Activated CD4-positive, alpha-beta T cell treated with anti-CD3 and anti-CD28 coated beads, Interleukin-2, amount 10 ng/mL, durations not matched to agents 7 days and 5 days (primary cell): Measurements from ENCODE around the gene TSACC. TPM values are rescaled to one million over a fixed set of nuclear protein-coding genes. Genes with fewer than 3 reads are reported as not detected.

ENCODE experiments used
- CTCF ChIA-PET: fragments of 350-600 bp; sonication (Branson Sonifier 250); formaldehyde crosslinking; loops from one replicate; lab custom pipeline; 2021; ENCODE audit warnings: antibody characterized with exemption; lab: Charles Lee
- POLR2A ChIA-PET: fragments of 350-600 bp; sonication (Branson Sonifier 250); formaldehyde crosslinking; loops from one replicate; lab custom pipeline; 2021; ENCODE audit warnings: antibody characterized with exemption; lab: Charles Lee
- DNase-seq: peaks from one replicate; pipeline ENCODE4 v3.0.0-alpha.2; 2020
- H3K27ac Mint-ChIP-seq: one replicate; pipeline ENCODE4 v1.8.0; 2021; ENCODE audit warnings: mild to moderate bottlenecking, moderate library complexity, mixed read lengths
- H3K27me3 Mint-ChIP-seq: one replicate; pipeline ENCODE4 v1.8.0; 2021; ENCODE audit warnings: mixed read lengths
- H3K36me3 Mint-ChIP-seq: one replicate; pipeline ENCODE4 v1.8.0; 2021; ENCODE audit warnings: low read depth, mixed read lengths
- H3K4me1 Mint-ChIP-seq: one replicate; pipeline ENCODE4 v1.8.0; 2021; ENCODE audit warnings: mixed read lengths
- H3K4me3 Mint-ChIP-seq: one replicate; pipeline ENCODE4 v1.8.0; 2021; ENCODE audit warnings: mild to moderate bottlenecking, moderate library complexity, mixed read lengths
- H3K9me3 Mint-ChIP-seq: one replicate; pipeline ENCODE4 v1.8.0; 2021; ENCODE audit warnings: mixed read lengths
- total RNA-seq, 2 experiments: library from RNA; stranded (reverse); gene quantifications; one replicate each; pipeline ENCODE4 v1.2.3, GENCODE V29; 2021

TSACC gene
- total RNA-seq, 2 experiments from 2014 or later, result 0.50 to 0.89 TPM

DNA sequence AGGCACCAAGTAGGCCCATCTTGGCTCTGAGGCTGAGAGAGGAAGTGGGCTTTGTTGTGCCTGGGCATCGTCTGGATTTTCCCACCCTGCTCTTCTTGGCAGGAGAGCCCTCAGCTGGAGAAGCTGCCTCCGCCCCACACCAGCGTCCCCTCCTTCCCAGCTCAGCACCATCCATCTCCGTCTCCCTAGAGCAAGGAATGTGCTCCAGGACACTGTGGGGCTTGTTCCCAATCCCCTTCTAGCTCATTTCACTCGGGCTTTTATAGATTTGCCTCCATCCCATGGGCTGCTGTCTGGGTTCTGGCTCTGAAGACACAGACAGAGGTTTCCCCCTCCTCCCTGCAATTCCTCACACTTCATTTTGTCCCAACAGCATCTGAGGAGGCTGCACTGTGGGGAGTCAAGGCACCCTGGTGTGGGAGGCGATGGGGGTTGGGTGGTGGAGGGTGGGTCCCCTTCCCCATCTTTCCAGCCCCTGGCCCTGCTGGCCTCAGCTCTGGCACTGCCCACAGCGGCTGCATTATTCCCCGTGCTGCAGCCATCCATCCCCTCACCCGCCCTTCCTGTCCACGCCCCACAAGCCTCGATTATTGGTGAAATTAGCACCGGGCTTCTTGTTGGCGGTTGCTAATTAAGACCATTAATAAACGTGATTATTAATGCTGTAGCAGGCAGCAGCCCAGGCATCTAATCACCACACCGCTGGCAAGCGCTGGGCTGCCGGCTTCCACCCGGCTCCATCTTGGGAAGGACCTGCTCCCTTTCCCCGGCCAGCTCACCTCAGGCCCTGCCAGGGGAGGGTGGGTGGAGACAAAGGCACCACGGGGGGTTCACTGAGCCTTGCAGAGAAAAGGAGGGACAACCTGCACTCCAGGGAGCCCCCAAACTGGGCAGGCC lies 52.4 kb downstream of the TSACC start:
- ChIA-PET POLR2A (no interaction called here), CTCF (interaction anchor here (1.3 kb wide), 1 partner anchor 52 kb away, joined by 4 read pairs; no protein-coding TSS in a partner anchor)
- Mint-ChIP-seq H3K27me3 (peaks cover 35% of the 10 kb centered on the region), H3K9me3 (no peaks in the 10 kb centered on the region), H3K4me3 (no peak overlapping the region), H3K27ac (no peak overlapping the region), H3K36me3 (no peaks in the 10 kb centered on the region), H3K4me1 (peaks cover 3% of the 10 kb centered on the region)
- DNase-seq, result no peak

DNA sequence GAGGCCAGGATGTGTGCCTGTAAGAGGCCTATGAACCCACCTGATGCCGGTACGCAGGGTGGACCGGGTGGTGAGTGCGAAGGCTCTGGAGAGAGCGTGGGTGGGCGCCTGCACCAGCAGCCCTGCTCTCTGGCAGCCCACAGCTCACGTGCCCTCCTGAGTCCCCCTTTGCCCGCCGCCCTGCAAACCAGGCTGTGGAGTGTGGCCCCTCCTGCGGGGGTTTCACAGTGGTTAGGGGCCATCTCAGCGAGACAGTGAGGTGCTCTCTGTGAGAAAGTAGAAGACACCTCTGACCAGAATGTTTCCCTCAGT lies 53.0 kb downstream of the TSACC start:
- no peak for DNase-seq
- no peaks in the 10 kb centered on the region for H3K36me3 Mint-ChIP-seq
- CTCF ChIA-PET, result no interaction called here

DNA sequence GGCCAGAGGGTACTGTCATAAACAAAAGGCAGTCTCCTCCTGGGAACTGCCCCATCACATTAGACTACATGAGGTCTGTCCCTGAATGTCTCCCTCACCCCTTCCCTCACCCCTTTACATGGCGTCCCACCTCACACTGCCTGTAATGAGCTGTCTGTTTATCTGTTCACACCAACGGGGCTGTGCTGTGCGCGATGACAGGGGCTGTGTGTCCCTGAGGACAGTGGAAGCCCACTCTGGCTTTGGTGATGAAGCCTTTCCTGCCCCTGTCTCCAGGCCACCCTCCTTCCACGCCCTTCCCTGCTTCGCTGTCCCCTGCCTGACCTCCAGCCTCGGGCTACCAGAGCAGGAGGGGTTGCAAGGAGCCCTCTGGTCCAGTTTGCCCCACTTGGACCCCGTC lies 53.4 kb downstream of the TSACC start:
- no peaks in the 10 kb centered on the region for H3K9me3 Mint-ChIP-seq
- H3K27ac Mint-ChIP-seq, result no peak overlapping the region
- ChIA-PET POLR2A (no interaction called here), CTCF (no interaction called here)
- DNase-seq, result no peak
- no peaks in the 10 kb centered on the region for H3K36me3 Mint-ChIP-seq
- H3K4me3 Mint-ChIP-seq, result no peak overlapping the region
- no peaks in the 10 kb centered on the region for H3K4me1 Mint-ChIP-seq
- H3K27me3 Mint-ChIP-seq, result peaks cover 32% of the 10 kb centered on the region

More for the DNA sequence above, 53.0 kb downstream of the TSACC start:
- Mint-ChIP-seq H3K4me1 (no peaks in the 10 kb centered on the region), H3K27ac (no peak overlapping the region), H3K27me3 (peaks cover 35% of the 10 kb centered on the region), H3K9me3 (no peaks in the 10 kb centered on the region), H3K4me3 (no peak overlapping the region)
- POLR2A ChIA-PET, result no interaction called here

DNA sequence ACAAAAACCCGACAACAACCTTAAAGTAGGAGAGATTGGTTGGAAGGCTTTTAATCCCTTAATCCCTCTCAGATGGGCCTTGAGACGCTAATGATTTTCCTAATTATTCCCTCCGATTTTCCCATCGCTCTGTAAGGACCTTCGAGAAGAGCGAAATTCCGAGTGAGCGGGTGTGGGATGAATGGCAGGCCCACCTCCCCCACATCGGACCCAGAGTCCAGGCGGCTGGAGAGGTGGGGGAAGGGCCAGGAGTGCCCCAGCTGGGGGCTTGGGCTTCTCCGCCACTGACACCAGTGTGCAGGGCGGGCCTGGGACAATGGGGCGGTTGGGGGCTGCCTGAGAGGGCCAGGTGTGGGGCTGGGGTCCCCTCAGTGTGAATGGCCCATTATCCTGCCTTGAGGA lies 54.1 kb downstream of the TSACC start:
- Mint-ChIP-seq H3K4me3 (no peak overlapping the region), H3K4me1 (no peaks in the 10 kb centered on the region), H3K27ac (no peak overlapping the region), H3K9me3 (no peaks in the 10 kb centered on the region), H3K36me3 (no peaks in the 10 kb centered on the region), H3K27me3 (peaks cover 24% of the 10 kb centered on the region)
- ChIA-PET CTCF (interaction anchor here (1.0 kb wide), 1 partner anchor 54 kb away, joined by 4 read pairs; no protein-coding TSS in a partner anchor), POLR2A (no interaction called here)
- DNase-seq, result no peak

DNA sequence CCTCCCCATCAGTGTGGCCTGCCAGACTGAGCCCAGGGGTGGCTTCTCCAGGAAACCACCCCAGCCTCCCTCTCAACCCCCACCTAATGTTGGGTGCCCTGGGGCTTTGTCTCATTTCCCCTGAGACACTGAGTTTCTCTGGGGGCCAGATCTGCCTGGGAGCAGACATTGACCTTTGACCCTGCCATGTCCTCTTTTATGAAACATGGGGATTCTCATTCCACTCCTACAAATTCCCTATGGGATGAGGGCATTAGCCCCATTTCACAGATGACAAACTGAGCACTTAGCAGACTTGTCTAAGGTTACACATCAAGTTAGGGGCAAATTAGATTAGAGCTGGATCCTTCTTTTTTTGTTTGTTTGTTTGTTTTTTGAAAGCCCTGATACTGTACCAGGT lies 54.8 kb downstream of the TSACC start:
- Mint-ChIP-seq H3K27me3 (peaks cover 18% of the 10 kb centered on the region), H3K9me3 (no peaks in the 10 kb centered on the region), H3K4me3 (no peak overlapping the region), H3K27ac (no peak overlapping the region), H3K36me3 (no peaks in the 10 kb centered on the region), H3K4me1 (no peaks in the 10 kb centered on the region)
- DNase-seq, result no peak
- ChIA-PET POLR2A (no interaction called here), CTCF (interaction anchor here (1.0 to 1.8 kb wide), 2 partner anchors 7 to 53 kb away, joined by 4 to 5 read pairs; no protein-coding TSS in a partner anchor)

DNA sequence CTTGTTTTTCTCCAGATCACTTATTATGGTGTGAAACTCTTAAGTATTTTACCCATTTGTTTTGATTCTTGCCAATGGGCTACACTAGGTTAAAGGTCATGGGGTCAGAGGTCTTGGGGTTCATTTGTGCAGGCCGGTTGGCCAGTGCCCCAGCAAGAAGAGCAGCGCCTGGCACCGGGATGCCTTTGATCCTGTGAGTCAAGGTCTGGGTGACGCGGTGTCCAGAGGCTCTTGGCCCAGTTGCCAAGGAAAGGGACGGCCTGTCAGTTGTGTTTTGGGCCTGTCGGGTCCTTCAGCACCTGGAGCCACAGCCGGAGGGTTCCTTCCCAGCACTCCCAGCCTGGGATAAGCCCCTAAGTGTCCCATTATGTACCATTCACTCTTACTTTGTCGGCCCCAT lies 55.8 kb downstream of the TSACC start:
- no peaks in the 10 kb centered on the region for H3K9me3 Mint-ChIP-seq
- no peak overlapping the region for H3K4me3 Mint-ChIP-seq
- ChIA-PET POLR2A (no interaction called here), CTCF (interaction anchor here (1.8 kb wide), 1 partner anchor 8 kb away, joined by 5 read pairs; no protein-coding TSS in a partner anchor)
- no peaks in the 10 kb centered on the region for H3K36me3 Mint-ChIP-seq
- H3K4me1 Mint-ChIP-seq, result no peaks in the 10 kb centered on the region
- H3K27me3 Mint-ChIP-seq, result peaks cover 13% of the 10 kb centered on the region
- no peak for DNase-seq
- no peak overlapping the region for H3K27ac Mint-ChIP-seq

DNA sequence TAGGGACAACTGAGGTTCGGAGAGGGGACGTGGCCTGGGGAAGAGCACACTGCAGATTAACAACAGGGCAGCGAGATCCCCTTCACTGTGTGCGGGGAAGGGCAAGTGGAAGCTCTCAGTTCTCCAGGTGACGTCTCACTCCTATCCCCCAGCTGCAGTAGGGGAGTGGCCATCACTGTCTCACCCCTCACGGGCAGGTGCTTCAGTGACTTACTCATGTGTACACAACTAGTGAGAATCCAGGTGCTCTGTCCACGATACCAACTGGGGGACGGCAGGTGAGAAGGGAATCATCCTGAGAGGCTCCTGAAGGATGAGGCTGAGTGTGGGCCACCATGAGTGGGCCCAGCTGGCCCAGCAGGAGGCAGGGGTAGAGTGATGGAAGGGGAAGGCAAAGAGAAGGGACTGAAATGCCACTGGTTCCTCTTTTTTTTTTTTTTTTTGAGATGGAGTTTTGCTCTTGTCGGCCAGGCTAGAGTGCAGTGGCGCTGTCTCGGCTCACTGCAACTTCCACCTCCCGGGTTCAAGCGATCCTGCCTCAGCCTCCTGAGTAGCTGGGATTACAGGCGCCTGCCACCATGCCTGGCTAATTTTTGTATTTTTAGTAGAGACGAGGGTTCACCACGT lies 56.6 kb downstream of the TSACC start:
- CTCF ChIA-PET, result interaction anchor here (0.9 to 1.8 kb wide), 2 partner anchors 9 to 51 kb away, joined by 5 to 6 read pairs; no protein-coding TSS in a partner anchor
- DNase-seq, result no peak
- POLR2A ChIA-PET, result no interaction called here
- H3K27me3 Mint-ChIP-seq, result peaks cover 6% of the 10 kb centered on the region
- H3K4me1 Mint-ChIP-seq, result no peaks in the 10 kb centered on the region
- H3K27ac Mint-ChIP-seq, result no peak overlapping the region
- no peaks in the 10 kb centered on the region for H3K9me3 Mint-ChIP-seq
- H3K4me3 Mint-ChIP-seq, result no peak overlapping the region
- no peaks in the 10 kb centered on the region for H3K36me3 Mint-ChIP-seq

Other genes with a start within 250 kb of the TSACC start
- gene LMNA, start 223.8 kb upstream of the TSACC start, total RNA-seq, result 10 to 100 TPM; 38.3 to 43.5 TPM
- gene SEMA4A, start 184.9 kb upstream of the TSACC start, total RNA-seq, result 10 to 100 TPM; 35.3 to 37.8 TPM
- gene SLC25A44, start 144.4 kb upstream of the TSACC start, total RNA-seq, result 10 to 100 TPM; 27.5 to 28.0 TPM
- 10 to 100 TPM; 72.8 to 73.4 TPM for gene PMF1, start 125.5 kb upstream of the TSACC start, total RNA-seq
- gene BGLAP, start 96.3 kb upstream of the TSACC start, total RNA-seq, result 1 to 10 TPM; 1.3 to 3.0 TPM
- 1 to 10 TPM; 6.2 to 7.3 TPM for gene PAQR6, start 90.5 kb upstream of the TSACC start, total RNA-seq
- 10 to 100 TPM; 68.0 to 68.1 TPM for gene SMG5, start 55.7 kb upstream of the TSACC start, total RNA-seq
- gene TMEM79, start 54.2 kb upstream of the TSACC start, total RNA-seq, result 10 to 100 TPM; 11.6 to 14.4 TPM
- gene GLMP, start 42.8 kb upstream of the TSACC start, total RNA-seq, result 10 to 100 TPM; 33.2 to 33.6 TPM
- gene VHLL, start 39.2 kb upstream of the TSACC start, total RNA-seq, result under 1 TPM in 1 of 2 experiments, not detected in 1; 0.52 TPM
- gene CCT3, start 234 bp upstream of the TSACC start, total RNA-seq, result 100 to 1,000 TPM; 186 to 228 TPM
- gene RHBG, start 30.7 kb downstream of the TSACC start, total RNA-seq, result not detected
- 10 to 100 TPM; 34.0 to 39.4 TPM for gene MEF2D, start 162.2 kb downstream of the TSACC start, total RNA-seq
- gene IQGAP3, start 234.0 kb downstream of the TSACC start, total RNA-seq, result 10 to 100 TPM; 25.2 to 25.5 TPM
- 1 to 10 TPM; 2.9 to 4.6 TPM for gene TTC24, start 241.2 kb downstream of the TSACC start, total RNA-seq